Chondrocyte (in vitro differentiated cells): ENCODE measurements around the gene CSNK1D. TPM values are rescaled to one million over a fixed set of nuclear protein-coding genes. Genes with fewer than 3 reads are reported as not detected.
A peak's percentile ranks its signal among the peaks of the same experiment; 100 is the strongest.

Source experiments
- DNase-seq: peaks from one replicate; pipeline ENCODE4 v3.0.0; 2021; ENCODE audit warnings: mixed read lengths, low spot score
- H3K27ac Mint-ChIP-seq: one replicate; pipeline ENCODE4 v1.8.0; 2021; ENCODE audit warnings: mild to moderate bottlenecking, moderate library complexity, mixed read lengths; ENCODE audit not compliant: unreplicated experiment
- H3K27me3 Mint-ChIP-seq: 2 replicates; pipeline ENCODE4 v1.8.0; 2021; ENCODE audit warnings: low read depth, mixed read lengths
- H3K36me3 Mint-ChIP-seq: 2 replicates; pipeline ENCODE4 v1.8.0; 2021; ENCODE audit warnings: low read depth, mixed read lengths
- H3K4me1 Mint-ChIP-seq: 2 replicates; pipeline ENCODE4 v1.8.0; 2021; ENCODE audit warnings: low read depth, mild to moderate bottlenecking, mixed read lengths
- H3K4me3 Mint-ChIP-seq: one replicate; pipeline ENCODE4 v1.8.0; 2021; ENCODE audit warnings: mild to moderate bottlenecking, moderate library complexity, mixed read lengths; ENCODE audit not compliant: unreplicated experiment
- H3K9me3 Mint-ChIP-seq: 2 replicates; pipeline ENCODE4 v1.8.0; 2021; ENCODE audit warnings: low read depth, mixed read lengths
- CTCF ChIP-seq: fragments of 200-600 bp; sonication (generic); IDR thresholded peaks from 2 replicates; pipeline ENCODE4 v1.5.0; 2021; ENCODE audit warnings: antibody characterized with exemption, mild to moderate bottlenecking, moderate library complexity
- total RNA-seq: library from RNA; stranded (reverse); gene quantifications from 3 replicates; pipeline ENCODE4 v1.2.1, GENCODE V29; 2021

CSNK1D gene
- total RNA-seq, 1 donor from 2014 or later = 93.0 TPM

GRCh38 chr17:82244413-82245133 is 28.9 kb downstream of the CSNK1D start:
- no peaks in the 10 kb centered on the region for H3K27me3 Mint-ChIP-seq
- DNase-seq = peak; percentile 87
- H3K36me3 Mint-ChIP-seq = peaks cover 32% of the 10 kb centered on the region
- TF ChIP-seq CTCF = peak; percentile 79
- no peak overlapping the region for H3K4me3 Mint-ChIP-seq
- H3K4me1 Mint-ChIP-seq = peaks cover 69% of the 10 kb centered on the region
- H3K27ac Mint-ChIP-seq = peak overlapping the region; percentile 49
- no peaks in the 10 kb centered on the region for H3K9me3 Mint-ChIP-seq

- no peaks in the 10 kb centered on the region for H3K27me3 Mint-ChIP-seq
- H3K36me3 Mint-ChIP-seq = peaks cover 30% of the 10 kb centered on the region
- no peak for TF ChIP-seq CTCF
- H3K27ac Mint-ChIP-seq = peak overlapping the region; percentile 39
- peaks cover 75% of the 10 kb centered on the region for H3K4me1 Mint-ChIP-seq
- DNase-seq = no peak
- no peaks in the 10 kb centered on the region for H3K9me3 Mint-ChIP-seq
- H3K4me3 Mint-ChIP-seq = no peak overlapping the region
These were observed 29.7 kb downstream of the CSNK1D start for GRCh38 chr17:82243648-82244412.

DNA sequence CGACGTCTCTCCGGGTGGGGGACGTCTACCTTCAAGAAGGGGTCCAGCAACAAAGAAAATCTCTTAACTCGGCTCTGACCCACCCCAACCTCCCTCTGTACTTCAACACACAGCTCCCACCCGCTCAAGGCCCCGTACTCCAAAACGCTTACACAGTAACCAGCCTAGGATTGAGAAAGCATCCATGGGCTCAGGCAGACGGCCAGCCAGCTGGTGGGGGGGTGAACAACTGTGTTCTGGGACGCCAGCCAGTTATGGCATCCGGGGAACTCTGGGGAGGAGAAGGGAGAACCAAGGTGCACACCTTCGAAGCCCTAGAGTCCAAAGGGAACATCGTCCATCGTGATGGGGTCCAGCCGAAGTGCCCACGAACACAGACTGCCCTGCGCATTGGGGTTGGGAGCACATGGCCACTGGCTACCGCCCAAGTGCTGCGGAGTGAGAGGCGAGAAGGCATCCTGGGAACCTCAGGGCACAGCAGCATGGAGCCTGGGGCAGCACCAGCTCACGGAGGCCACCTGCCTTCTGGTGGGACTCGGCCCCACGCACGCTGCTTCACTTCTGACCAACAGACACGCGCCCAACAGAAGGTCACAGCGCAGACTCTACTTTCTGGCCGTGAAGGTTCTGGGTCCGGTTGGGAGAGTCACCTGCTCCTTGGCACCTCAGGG is 30.4 kb downstream of the CSNK1D start:
- Mint-ChIP-seq H3K27me3 (no peaks in the 10 kb centered on the region), H3K9me3 (no peaks in the 10 kb centered on the region), H3K36me3 (peaks cover 25% of the 10 kb centered on the region), H3K27ac (peak overlapping the region; percentile 88), H3K4me3 (no peak overlapping the region), H3K4me1 (peaks cover 81% of the 10 kb centered on the region)
- DNase-seq = no peak
- TF ChIP-seq CTCF = no peak

DNA sequence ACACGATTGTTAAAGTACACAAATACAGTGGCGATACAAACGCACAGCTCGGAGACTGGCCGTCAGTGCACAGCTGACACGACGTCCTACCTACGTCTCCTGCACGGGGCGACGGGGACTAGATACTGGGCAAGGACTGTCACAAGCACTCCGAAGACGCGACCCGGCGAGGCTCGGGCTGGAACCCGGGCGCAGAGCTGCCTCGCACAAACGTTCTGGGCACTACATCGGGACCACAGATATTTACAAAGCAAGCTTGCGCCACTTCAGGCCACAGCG is 30.9 kb downstream of the CSNK1D start:
- TF ChIP-seq CTCF = no peak
- no peaks in the 10 kb centered on the region for H3K27me3 Mint-ChIP-seq
- H3K4me3 Mint-ChIP-seq = peak overlapping the region; percentile 12
- peaks cover 22% of the 10 kb centered on the region for H3K36me3 Mint-ChIP-seq
- no peak for DNase-seq
- peak overlapping the region; percentile 88 for H3K27ac Mint-ChIP-seq
- H3K9me3 Mint-ChIP-seq = no peaks in the 10 kb centered on the region
- H3K4me1 Mint-ChIP-seq = peaks cover 79% of the 10 kb centered on the region

DNA sequence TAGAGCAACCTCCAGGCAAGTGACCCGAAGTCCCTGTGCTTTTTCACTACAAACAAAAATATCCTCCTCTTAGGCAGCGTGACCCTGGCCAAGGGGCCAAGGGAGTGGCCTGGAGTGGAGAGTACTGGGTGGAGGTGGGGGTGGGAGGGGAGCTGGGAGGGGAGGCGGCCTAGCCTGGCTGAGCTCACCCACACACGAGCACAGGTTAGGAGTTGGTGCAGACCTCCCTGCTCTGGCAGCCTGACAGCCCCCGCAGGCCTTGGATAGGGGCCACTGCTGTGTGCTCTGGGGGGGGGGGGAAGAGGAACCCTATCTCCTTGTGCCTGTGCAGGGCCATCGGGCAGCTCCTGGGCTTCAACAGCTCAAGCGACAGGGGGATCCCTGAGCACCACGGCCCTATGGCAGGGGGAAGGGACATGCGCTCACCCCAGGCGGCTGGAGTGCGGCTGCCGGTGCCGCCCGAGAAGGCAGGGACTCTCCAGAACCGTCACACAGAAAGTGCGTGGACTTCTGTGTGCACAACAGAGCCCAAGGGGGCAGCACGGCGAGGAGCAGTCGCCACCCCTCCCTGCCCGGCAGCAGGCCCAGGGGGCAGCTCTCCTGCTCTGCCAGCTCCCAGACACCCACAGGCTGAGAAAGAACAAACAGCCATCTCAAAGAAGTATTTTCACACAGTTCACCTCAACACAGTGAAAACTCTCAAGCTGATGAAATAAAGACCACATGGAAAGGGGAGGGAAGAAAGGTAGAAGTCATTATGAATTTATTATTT is 31.4 kb downstream of the CSNK1D start:
- Mint-ChIP-seq H3K27ac (peak overlapping the region; percentile 88), H3K9me3 (no peaks in the 10 kb centered on the region), H3K4me3 (peak overlapping the region; percentile 12), H3K36me3 (peaks cover 24% of the 10 kb centered on the region), H3K4me1 (peaks cover 76% of the 10 kb centered on the region), H3K27me3 (no peaks in the 10 kb centered on the region)
- no peak for TF ChIP-seq CTCF
- no peak for DNase-seq
